NCI-H187 treated with DMSO at 0.1 percent for 48 hours (cell line): ENCODE data around the gene ABHD12.
"Not testable (repeated sequence)": the region's sequence is repeated elsewhere in the genome, so short reads cannot be mapped to it uniquely, and the experiment has no call there.

Source experiments
- DNase-seq: peaks from one replicate; lab custom pipeline; 2025; lab: John Stamatoyannopoulos, UW

The ABHD12 gene

DNA sequence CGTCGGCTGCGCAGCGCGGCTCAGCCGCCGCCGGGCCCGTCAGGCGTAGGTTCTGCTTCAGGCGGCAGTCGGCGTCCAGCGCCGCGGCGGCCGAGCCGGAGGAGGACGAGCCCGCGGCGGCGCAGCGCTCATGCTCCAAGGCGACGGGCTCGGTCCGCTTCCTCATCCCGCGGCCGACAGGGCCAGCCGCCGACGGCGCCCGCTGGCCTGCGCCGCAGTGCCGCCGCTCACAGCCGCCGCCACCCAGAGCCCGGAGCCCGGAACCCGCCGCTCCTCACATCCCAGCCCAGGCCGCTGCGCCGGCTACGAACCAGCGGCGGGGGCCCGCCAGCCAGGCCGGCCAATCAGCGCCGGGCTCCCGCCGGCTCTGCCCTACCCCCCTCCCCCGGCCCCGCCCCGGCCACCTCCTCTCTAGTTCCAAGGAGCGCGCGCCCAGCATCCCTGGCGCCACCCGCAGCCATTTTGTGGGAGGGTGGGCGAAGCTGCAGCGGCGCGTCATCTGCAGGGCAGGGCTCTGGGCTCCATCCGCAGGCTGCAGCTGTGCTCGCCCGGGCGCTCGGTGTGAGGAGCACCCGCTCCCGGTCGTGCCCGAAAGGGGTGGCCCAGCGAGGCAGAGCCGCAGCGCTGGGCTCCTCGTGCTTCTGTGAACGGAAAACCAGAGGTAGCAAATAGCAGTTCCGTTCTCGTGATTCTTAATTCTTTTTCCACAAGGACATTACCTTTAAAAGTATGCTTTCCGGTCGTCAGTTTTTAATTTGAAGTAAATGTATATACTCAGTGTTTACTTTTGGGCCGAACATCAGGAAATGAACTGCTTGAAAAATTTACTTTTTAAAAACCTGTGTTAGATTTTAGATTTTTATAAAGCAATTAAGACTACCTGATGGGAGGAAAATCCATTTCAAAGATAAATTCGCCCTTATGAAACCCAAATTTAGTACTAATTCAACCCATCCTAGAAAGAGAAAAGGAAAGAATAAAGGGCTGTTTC lies at the start of gene ABHD12:
ABHD12 (minus strand) TSS at position 298 of the 991 bp plus-strand sequence; CDS start at position 166, 132 bp downstream.
- DNase-seq = peak; percentile 43

DNA sequence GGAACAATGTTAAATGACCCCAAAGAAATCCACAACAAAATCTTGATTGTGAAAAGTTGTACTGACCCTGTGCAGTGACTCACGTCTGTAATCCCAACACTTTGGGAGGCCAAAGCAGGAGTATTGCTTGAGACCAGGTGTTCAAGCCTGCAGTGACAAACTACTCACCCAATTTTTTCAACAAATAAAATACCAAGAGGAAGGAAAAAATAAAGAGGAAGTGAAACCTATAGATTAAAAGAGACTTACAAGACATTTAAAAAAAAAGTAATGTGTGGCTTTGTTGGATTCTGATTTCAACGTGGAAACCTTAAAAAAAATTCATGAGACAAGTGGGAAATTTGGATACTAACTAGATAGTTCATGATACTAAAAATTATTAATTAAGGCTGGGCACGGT lies 48.7 kb upstream of the ABHD12 start:
- no peak for DNase-seq

DNA sequence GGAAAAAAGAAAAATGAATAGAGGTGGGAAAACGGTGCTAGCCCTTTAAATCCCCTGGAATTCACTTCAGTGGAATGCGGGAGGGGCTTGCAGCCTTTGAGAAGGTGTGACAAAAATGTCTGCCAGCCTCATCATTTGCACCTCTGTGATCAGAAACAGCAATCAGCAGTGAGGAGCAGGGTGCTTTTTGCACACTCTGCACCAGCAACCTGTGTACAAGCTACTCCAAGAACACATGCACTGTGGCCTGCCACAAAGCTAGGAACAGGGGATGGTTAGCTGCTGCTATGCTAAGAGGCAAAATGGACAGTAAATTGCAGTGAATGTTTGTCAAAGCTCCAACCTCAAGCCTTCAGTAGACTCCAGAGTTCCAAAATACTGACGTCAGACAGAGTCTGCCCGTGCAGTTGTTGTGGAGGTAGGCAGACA lies 46.5 kb upstream of the ABHD12 start:
- DNase-seq = no peak

DNA sequence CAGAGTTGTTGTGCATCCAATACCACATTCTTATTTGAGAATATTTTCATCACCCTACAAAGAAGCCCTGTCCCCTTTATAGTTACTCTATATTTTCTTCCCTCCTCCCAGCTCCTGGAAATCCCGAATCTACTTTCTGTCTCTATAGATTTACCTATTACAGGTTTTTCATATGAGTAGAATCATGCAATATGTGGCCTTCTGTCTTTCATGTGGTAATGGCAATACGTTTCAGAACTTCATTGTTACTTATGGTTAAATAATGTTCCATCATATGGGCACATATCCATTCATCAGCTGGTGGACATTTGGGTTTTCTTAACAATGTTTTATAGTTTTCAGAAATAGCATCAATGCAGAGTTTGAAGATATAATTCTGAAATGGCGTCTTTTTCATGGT lies 33.9 kb upstream of the ABHD12 start:
- DNase-seq = no peak

DNA sequence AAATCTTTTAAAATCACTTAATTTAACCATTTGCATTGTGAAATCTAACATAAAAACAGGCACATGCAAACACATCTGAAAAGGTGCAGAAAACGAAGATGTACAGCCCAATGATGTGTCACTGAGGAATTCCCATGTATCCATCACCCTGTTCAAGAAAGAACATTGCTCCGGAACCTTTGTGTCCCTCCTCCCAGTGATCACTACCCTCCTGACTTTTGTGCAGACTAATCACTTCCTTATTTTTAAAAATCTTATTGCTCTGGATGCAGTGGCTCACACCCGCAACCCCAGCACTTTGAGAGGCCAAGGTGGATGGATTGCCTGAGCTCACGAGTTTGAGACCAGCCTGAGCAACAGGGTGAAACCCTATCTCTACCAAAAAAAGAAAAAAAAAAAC lies 31.4 kb upstream of the ABHD12 start:
- no peak for DNase-seq

DNA sequence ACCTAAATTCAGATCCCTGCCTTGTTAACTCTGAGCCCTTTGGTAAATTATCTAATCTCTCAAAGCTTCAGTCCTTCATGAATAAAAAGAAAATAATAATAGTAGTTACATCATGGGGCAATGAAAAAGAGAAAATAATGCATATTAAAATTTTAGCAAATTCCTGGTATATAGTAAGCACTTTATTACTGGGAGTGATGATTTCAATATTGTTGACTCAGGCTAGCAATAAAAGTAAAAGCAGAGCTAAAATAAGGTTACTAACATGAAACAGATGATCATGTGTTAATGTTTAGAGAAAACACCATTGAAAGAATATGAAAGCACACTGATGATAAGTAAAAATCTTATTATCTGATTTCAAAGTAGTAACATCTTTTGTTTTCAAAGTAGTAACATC lies 30.5 kb upstream of the ABHD12 start:
- DNase-seq = no peak

DNA sequence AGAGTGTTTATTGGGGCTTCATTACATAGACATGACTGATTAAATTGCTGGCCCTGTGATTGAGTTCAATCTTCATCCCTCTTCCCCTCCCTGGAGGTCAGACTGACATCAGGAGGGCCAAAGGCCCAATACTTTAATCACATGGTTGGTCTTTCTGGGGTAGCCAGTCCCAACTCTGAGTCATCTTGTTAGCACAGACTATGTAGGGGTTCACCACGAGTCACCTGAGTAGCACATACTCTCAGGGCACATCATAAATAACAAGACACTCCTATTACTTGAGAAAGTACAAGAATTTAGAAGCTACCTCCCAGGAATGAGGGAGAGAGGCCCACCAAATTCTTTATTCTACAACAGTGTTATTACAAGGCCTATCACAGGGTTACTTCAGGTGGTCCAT lies 28.1 kb upstream of the ABHD12 start:
- DNase-seq = no peak

DNA sequence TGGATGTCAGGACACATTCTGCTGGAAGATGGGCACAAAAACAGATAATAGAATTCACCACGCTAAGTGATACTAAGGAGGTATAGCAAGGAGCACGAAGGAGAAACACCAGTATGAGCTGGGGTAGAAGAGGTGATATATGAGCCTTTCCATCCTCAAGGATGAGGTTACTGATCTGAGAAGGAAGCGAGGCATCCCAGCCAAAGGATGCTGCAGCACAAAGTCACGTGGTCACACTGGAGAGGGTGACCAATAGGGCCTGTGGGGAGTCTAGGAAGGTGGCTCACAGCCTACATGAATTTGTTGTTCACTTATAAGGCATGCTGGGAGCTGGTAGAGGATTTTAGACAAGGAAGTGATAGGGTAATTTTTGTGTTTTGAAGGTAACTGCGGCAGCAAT lies 18.3 kb upstream of the ABHD12 start:
- DNase-seq = no peak

DNA sequence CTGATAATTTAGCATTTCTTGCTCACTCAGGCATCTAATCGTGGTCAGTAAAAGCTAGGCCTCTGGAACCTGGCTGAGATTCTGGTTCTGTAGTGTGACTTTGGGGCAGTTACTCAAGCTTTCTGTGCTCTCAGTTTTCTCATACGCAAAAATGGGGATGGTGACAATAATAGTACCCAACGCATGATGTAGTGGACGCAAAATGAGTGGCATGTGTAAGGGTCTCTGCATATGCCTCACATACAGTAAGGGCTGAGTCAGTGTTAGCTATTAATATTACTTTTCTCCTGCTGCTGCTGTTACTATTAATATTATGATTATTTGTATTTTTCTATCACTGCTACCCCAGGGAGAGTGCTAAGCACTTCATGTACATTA lies 17.5 kb upstream of the ABHD12 start:
- no peak for DNase-seq

DNA sequence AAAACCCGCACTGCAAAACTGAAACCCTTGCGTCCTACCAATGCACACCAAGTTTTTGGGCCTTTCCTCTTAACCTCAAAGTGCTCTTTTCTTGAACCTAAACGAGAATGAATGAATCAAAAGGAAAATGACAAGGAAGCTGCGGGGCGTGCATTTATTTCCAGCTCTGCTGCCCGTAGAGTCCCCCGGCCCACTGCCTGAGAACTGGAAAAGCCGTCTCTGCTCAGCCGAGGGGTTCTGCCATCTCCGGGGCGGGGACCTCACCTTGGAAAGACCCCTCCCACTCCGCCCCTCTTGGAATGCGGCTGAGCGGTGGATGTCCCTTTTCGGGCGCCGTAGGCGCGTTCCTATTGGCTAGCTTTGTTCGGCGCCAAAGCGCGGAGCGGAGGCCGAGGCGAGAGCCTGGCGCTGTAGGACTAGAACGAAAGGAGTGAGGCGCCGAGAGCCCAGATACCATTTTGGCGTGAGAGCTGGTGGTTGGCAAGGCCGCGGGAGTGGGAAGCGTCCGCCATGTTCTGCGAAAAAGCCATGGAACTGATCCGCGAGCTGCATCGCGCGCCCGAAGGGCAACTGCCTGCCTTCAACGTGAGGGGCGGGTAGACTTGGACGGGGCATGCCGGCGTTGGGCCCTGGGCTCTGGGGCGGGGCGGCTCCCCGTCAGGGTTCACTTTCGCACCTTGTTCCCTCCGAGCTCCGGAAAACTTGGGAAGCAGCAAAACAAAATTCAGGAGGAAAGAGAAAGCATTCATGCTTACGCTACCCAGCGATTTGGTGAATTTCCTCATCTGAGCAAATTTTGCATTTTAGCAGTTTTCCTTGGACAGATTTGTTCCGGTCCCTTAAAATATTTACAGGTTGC lies 16.9 kb upstream of the ABHD12 start, which contains the start of gene GINS1:
GINS1 (plus strand) TSS at position 363 of the 859 bp plus-strand sequence; CDS start at position 511, 148 bp downstream.
- DNase-seq = peak; percentile 5

DNA sequence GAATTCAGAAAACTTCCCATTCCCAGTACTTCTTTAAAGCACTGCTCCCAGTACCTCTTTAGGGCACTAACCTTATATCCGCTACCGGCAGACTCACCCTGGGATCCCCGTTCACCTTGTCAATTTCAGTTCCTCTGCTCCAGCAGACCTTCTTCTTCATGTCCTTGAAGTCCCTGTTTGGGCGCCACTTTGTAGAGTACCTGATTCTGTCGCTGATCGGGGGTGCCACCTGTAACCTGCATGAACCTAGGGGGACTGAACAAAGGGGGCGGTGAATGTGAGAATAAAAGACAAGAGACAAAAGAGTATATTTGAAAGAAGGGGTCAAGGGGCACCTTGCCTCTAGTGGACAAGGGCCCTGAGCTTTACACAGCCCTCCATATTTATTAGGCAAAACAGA lies 11.9 kb upstream of the ABHD12 start:
- DNase-seq = no peak

DNA sequence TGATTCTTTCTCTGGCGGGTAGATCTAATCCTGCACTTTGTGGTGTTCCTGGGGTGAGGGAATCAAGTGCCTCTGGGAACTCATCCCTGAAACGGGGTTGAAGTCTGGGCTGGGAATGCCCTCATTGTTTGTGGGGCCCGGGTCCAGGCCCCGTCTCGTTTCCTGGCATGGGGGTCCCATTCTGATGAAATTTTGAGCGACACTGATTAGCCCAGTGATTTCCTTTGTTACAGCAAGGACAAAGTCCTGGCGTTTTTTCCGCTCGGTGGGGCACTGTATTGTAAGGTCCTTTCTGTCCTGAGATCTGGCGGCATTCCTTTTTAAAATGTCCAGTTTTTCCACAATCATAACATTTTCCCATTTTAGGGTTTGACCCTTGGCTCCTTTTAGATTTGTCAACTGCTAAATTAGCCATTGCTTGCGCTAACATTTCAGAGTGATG lies 9.7 kb upstream of the ABHD12 start:
- not testable (repeated sequence) for DNase-seq

DNA sequence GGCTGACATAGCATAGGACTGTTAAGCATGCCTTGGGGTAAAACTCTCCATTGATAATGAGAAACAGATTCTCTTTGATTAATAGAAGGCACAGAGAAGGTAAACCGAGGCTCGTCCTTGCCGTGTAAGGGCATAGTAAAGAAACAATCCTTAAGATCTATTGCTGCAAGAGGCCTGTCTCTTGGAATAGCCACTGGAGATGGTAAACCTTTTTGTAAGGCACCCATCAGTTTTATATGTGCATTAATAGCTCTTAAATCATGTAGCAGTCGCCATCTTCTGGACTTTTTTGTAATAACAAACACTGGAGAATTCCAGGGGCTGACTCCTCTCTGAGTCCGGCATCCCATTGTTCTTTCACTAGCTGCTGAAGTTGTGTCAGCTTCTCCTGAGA lies 8.4 kb upstream of the ABHD12 start:
- peak; percentile 59 for DNase-seq

DNA sequence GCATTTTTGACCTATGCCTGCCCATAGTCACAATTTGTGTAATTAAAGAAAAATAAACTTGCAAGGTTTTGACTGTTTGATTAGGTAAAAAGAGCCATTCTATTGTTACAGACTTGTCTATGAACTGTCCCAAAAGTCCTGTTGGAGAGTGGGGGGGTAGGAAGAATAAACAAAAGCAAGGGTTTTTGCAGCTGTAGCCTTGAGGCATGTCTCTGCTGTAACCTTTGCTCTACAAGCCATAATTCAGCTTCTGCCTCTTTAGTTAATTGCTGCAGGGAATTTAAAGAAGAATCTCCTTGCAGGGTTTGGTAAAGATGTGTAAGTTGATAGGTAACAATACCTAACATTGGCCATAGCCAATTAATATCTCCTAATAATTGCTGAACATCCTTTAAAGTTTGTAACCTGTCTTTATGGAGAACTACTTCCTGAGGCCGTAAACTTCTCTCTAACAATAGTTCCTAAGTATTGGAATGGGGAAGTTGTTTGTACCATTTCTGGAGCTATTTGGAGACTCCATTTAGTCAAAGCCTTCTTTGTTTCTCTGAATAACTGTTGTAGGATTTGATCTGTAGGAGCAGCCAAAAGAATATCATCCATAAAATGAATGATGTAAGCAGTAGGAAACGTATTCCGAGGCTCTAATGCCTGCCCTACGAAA lies 7.9 kb upstream of the ABHD12 start:
- no peak for DNase-seq

DNA sequence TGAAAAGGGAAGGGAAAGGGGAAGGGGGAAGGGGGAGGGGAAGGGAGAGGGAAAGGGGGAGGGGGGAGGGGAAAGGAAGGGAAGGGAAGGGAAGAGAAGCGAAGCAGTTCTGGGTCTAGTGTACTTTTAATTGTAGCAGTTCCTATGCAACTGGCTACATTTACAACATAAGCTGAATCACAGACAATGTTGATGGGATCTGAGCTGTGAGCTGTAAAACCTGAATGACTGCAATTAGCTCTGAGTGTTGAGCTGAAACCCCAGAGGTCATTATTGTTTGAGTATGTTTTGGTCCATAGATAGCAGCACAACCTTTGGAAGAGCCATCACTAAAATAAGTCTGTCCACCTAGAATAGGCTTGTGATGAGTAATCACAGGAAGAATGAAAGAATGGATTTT lies 7.2 kb upstream of the ABHD12 start:
- no peak for DNase-seq

DNA sequence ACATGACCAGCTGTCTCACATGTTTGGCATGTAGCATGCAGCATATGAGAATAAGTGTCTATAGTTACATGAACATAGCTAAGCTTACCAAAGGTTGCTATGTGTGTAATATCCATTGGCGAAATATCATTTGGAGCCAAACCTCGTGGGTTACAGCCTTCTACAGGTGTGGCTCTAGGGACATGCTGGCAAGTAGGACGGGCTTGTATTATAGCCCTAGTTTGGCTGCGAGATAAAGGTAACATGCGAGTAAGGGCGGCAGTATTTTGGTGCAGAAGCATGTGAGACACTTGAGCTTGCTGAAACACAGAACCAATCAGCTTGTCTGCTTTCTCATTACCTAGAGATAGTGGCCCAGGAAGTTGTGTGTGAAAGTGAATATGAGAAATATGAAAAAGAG lies 6.5 kb upstream of the ABHD12 start:
- no peak for DNase-seq

DNA sequence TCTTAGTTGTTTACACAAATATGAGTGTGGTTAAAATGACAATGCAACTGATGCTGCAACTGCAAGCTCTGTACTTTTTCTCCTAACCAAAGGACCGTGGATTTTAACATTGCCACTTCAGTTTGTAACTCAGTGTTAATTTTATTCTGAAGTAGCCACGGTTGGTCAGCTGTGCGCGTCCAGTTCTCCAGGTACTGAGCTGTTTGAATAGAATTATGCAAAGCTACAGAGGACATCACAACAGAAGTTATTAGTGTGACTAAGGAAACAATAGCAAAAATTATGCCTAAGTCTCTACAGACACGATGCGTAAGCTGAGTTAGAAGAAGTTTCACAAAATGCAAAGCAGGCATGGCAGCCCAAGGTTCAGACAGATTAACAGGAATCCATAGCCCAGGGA lies 4.4 kb upstream of the ABHD12 start:
- DNase-seq = no peak

DNA sequence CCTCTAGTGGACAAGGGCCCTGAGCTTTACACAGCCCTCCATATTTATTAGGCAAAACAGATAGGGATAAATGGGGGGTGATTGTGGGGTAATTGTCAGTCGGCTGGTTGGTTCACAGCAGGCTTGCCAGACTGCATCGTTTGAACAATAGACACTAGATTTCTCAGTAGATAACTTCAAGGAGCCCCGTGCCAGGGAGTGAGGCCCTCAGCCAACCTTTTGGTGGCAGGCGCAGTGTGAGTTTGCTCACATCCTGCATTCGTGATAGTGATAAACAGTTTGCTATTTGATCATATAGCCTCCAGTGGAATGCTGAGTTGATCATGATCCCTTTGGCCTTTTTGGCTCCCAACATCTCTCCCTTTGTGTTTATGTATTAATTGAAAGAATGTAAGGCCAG lies 3.6 kb upstream of the ABHD12 start:
- DNase-seq = no peak

DNA sequence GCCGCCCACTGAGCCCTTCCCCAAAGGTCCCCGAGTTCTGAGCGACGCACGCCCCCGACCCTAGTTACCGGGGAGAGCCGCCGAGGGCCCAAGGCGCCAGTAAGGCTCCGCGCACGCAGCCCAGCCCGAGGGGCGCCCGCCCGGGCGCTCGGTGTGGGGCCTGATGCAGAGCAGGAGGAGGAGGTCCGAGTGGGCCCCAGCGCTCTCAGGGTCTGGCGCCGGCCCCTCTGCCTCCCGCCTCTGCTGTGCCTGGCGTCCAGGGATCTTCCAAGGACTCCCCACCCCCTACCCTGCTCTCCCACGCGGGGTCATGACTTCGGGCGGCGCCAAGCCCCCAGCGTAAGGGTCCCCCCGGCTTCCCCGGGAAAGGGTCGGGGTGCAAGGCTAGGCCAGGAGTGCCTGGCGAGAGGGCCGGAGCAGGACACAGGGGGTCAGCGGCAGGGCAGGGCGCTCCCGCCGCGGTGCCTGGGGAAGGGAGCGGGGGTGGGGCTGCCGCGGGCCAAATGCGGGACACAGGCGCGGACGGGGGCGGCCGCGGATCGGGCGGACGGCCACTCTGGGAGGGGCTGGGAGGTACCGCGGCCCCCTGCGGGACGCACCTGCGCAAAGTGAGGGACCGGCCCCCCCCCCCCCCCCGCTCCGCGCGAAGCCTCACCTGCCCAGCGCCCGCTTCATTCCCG lies 637 bp downstream of the ABHD12 start:
- no peak for DNase-seq

DNA sequence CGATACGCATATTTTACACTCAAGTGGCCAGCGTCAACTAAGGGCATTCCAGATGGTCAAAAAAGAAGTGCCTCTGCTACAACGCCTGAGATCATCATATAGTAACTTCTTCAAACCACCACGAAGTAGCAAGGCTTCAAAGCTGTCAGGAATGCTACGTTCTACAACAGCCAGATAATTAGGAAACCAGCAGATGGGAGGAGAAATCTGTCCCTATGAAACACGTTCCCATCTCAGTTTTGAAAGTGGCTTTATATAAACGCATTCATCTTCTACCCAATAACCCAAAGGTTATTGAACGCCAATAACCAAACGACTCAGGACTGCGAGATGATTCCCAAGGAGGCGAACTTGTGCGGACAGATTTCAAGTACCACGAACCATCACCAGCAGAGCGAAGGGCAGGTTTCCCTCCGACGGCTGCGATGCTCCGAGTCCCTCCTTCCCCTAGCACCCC lies 1.2 kb downstream of the ABHD12 start:
- DNase-seq = no peak

DNA sequence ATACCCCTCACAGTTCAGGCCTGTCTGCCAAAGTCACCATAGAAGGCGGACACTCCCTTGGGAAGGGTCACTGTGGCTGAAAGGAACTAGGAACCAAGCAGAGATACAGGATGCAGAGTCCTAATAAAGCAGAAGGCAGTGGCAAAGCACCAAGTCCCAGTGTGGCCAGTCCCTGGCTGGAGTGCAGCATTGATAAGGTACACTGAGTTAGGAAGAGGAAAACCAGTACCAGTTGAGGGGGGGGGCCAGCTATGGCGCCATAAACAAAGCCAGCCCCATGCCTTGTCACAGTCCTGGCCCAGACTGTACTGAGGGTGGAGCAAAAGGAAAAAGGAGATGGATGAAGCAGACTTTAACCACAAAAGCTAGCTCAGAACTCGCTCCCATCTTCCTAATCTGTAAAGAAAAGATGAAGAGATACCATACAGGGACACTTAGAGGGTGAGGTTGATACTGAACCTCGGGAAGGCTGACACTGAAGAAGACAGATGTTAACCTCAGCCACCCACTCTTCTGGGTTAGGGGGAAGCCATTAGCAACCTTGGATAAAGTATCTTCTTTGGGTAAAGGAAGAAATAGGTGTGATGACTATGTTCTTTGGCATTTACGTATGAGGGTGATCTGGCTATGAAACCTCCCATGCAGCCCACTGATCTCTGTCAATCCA lies 7.8 kb downstream of the ABHD12 start:
- no peak for DNase-seq
